WERI-Rb-1 (cell line): Measurements from ENCODE around the gene CADM2.

Source experiments
- DNase-seq: peaks from one replicate; pipeline ENCODE4 v3.0.0-alpha.2; 2020
- H3K27ac ChIP-seq: fragments of 250-450 bp; sonication (Bioruptor Pico); 2 replicates; pipeline ENCODE4 v1.5.1; 2020; ENCODE audit warnings: mild to moderate bottlenecking, moderate library complexity
- H3K27me3 ChIP-seq: fragments of 250-450 bp; sonication (Bioruptor Pico); 2 replicates; pipeline ENCODE4 v1.5.1; 2021; ENCODE audit warnings: mild to moderate bottlenecking, low read depth, moderate library complexity; ENCODE audit not compliant: insufficient read depth, severe bottlenecking
- H3K36me3 ChIP-seq: fragments of 250-450 bp; sonication (Bioruptor Pico); 2 replicates; pipeline ENCODE4 v1.5.1; 2020; ENCODE audit warnings: mild to moderate bottlenecking, moderate library complexity
- H3K4me3 ChIP-seq: 2 replicates; pipeline ENCODE4 v1.5.1; 2011; ENCODE audit warnings: low read depth, mild to moderate bottlenecking, control low read depth, low read length
- H3K9me3 ChIP-seq: fragments of 250-450 bp; sonication (Bioruptor Pico); 2 replicates; pipeline ENCODE4 v1.5.1; 2021; ENCODE audit warnings: mild to moderate bottlenecking, moderate library complexity; ENCODE audit not compliant: severe bottlenecking
- CTCF ChIP-seq: IDR thresholded peaks from 2 replicates; pipeline ENCODE4 v1.5.1; 2011; ENCODE audit warnings: low read depth, mild to moderate bottlenecking, control low read depth, inconsistent platforms, low read length

Gene CADM2

GRCh38 chr3:85312331-85312730, 353.5 kb downstream of the CADM2 start:
- no peak for TF ChIP-seq CTCF
- Histone ChIP-seq H3K27me3 (no peaks in the 10 kb centered on the region), H3K36me3 (no peaks in the 10 kb centered on the region), H3K4me3 (no peak overlapping the region), H3K27ac (no peak overlapping the region), H3K9me3 (no peaks in the 10 kb centered on the region)
- no peak for DNase-seq

- Histone ChIP-seq H3K9me3 (no peaks in the 10 kb centered on the region), H3K27me3 (no peaks in the 10 kb centered on the region), H3K27ac (no peak overlapping the region), H3K36me3 (no peaks in the 10 kb centered on the region), H3K4me3 (no peak overlapping the region)
- no peak for TF ChIP-seq CTCF
- DNase-seq: no peak
Measured at GRCh38 chr3:85313380-85313779, 354.6 kb downstream of the CADM2 start.

- H3K36me3 ChIP-seq: no peaks in the 10 kb centered on the region
- no peak for DNase-seq
- H3K9me3 ChIP-seq: no peaks in the 10 kb centered on the region
- H3K27ac ChIP-seq: no peak overlapping the region
- no peaks in the 10 kb centered on the region for H3K27me3 ChIP-seq
- TF ChIP-seq CTCF: no peak
- no peak overlapping the region for H3K4me3 ChIP-seq
Measured at GRCh38 chr3:85316252-85316651, 357.5 kb downstream of the CADM2 start.

- TF ChIP-seq CTCF: no peak
- Histone ChIP-seq H3K4me3 (no peak overlapping the region), H3K27ac (no peak overlapping the region), H3K27me3 (no peaks in the 10 kb centered on the region), H3K9me3 (no peaks in the 10 kb centered on the region), H3K36me3 (no peaks in the 10 kb centered on the region)
- no peak for DNase-seq
Measured at GRCh38 chr3:85321892-85322291, 363.1 kb downstream of the CADM2 start.

GRCh38 chr3:85330071-85330470, 371.3 kb downstream of the CADM2 start:
- H3K36me3 ChIP-seq: no peaks in the 10 kb centered on the region
- no peak overlapping the region for H3K27ac ChIP-seq
- no peak overlapping the region for H3K4me3 ChIP-seq
- DNase-seq: no peak
- no peak for TF ChIP-seq CTCF
- no peaks in the 10 kb centered on the region for H3K27me3 ChIP-seq
- no peaks in the 10 kb centered on the region for H3K9me3 ChIP-seq

- Histone ChIP-seq H3K36me3 (no peaks in the 10 kb centered on the region), H3K27ac (no peak overlapping the region), H3K4me3 (no peak overlapping the region), H3K27me3 (no peaks in the 10 kb centered on the region), H3K9me3 (no peaks in the 10 kb centered on the region)
- no peak for DNase-seq
- TF ChIP-seq CTCF: no peak
Measured at GRCh38 chr3:85337895-85338294, 379.1 kb downstream of the CADM2 start.
